ENCODE measurements around the gene OGFR.

The OGFR gene

DNA sequence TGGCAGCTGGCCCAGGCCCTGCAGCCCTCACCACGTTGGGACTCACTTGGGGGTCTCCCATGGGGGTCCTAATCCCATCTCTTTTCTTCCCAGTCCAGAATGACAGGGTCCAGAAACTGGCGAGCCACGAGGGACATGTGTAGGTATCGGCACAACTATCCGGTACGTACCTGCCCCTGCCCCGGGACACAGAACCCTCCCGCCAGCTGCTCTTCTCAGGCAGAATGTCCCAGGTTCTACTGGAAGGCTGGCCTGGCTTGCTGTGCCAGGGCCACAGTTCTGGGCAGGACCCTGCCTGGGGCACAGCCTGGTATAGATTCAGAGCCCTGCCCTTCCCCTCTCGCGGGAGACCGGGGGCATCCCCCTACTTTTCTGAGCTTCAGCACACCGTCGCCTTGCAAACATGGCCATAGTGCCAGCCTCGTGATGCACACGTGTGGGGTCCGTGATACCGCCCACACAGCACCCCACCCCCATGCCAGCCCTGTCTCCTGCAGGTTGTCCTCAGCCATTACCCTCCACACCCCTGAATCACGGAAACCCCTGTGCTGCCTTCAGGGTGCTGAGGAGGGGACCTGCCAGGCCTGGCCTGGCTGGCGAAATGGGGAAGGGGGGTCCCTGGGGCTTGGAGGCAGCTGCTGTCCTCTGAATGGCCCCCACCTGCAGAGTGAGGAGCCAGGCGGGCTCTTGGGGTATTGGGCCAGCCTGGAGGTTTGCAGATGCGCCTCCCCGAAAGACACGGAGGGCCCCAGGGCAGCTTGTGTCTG, 3.0 kb downstream of the OGFR start:
- peak overlapping the region in 1 of 2 donors; percentile 26 for H3K4me3 ChIP-seq (ENCODE audit: low read length in 2 of 2)
- H2BK12ac ChIP-seq (ENCODE audit: low read length), result no peak overlapping the region
- H2BK120ac ChIP-seq (ENCODE audit: low read depth, low read length), result no peak overlapping the region
- no peak overlapping the region for H3K9ac ChIP-seq (ENCODE audit: low read depth, low read length, poor library complexity)
- peak overlapping the region; percentile 16 for H2BK5ac ChIP-seq (ENCODE audit: low read length)
- peaks cover 5% of the 10 kb centered on the region for H3K79me1 ChIP-seq (ENCODE audit: low read depth, low read length)
- peaks cover 14 to 48% of the 10 kb centered on the region in 2 donors for H3K36me3 ChIP-seq (replicated peaks in 1 of 2; ENCODE audit: control insufficient read depth in 2 of 2, insufficient read depth in 2 of 2, low read length in 2 of 2)
- H3K27ac ChIP-seq (replicated peaks; ENCODE audit: low read length), result no peak overlapping the region
- no peak overlapping the region for H3K14ac ChIP-seq (ENCODE audit: low read length)
- no peak overlapping the region for H3K4ac ChIP-seq (ENCODE audit: low read length)
- no peak overlapping the region for H2AFZ ChIP-seq (ENCODE audit: low read length)
- H3K4me2 ChIP-seq (ENCODE audit: insufficient read depth, low read length, poor library complexity, severe bottlenecking), result no peak overlapping the region
- peak overlapping the region; percentile 87 for H2BK15ac ChIP-seq (ENCODE audit: low read length)
- peaks cover 15% of the 10 kb centered on the region in 2 donors for H3K4me1 ChIP-seq (ENCODE audit: control insufficient read depth in 2 of 2, insufficient read depth in 1 of 2, low read depth in 1 of 2, low read length in 2 of 2)
- H3K9me3 ChIP-seq (replicated peaks in 1 of 2; ENCODE audit: control insufficient read depth in 2 of 2, insufficient read depth in 1 of 2, low read depth in 1 of 2, low read length in 2 of 2), result no peaks in the 10 kb centered on the region
- WGBS, 2 donors (ENCODE audit: extremely low coverage in 2 of 2, insufficient read length in 2 of 2, insufficient replicate concordance in 1 of 2), result no CpG with 5 or more reads among the region's 23 CpGs
- peak overlapping the region; percentile 83 for H2AK5ac ChIP-seq (ENCODE audit: low read depth, low read length)
- H4K8ac ChIP-seq (ENCODE audit: low read depth, low read length), result no peak overlapping the region
- peak overlapping the region; percentile 2 for H3K18ac ChIP-seq (ENCODE audit: low read length)
- H3K23ac ChIP-seq (ENCODE audit: low read depth, low read length, poor library complexity), result no peak overlapping the region
- no peaks in the 10 kb centered on the region for H3K27me3 ChIP-seq (ENCODE audit: control insufficient read depth in 3 of 3, insufficient read depth in 3 of 3, low read depth in 1 of 3, low read length in 3 of 3)
- DNase-seq (ENCODE audit: low spot score), result no peak
- no peak overlapping the region for H4K91ac ChIP-seq (ENCODE audit: low read depth, low read length, poor library complexity)

DNA sequence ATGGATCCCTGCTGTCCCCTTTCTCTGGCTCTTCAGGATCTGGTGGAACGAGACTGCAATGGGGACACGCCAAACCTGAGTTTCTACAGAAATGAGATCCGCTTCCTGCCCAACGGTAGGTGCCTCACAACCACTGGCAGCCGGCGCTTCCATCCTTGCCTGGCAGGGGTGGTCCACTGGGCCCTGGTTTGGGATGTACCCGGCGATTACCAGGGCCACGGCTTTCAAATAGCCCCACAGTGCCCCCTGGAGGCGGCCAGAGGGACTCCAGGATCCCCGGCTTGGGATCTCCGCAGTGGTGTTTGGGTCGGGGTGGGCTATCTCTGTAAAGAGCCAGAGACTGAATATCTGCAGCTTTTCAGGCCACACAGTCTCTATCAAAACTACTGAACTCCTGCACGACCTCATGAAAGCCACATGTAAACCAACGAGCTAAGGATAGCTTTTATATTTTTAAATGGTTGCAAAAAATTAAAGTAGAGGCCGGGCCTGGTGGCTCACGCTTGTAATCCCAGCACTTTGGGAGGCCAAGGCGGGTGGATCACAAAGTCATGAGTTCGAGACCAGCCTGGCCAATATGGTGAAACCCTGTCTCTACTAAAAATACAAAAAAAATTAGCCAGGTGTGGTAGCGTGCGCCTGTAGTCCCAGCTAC, 3.7 kb downstream of the OGFR start:
- Histone ChIP-seq H3K27ac (replicated peaks; ENCODE audit: low read length) (no peak overlapping the region), H3K27me3 (ENCODE audit: control insufficient read depth in 3 of 3, insufficient read depth in 3 of 3, low read depth in 1 of 3, low read length in 3 of 3) (no peaks in the 10 kb centered on the region), H4K91ac (ENCODE audit: low read depth, low read length, poor library complexity) (no peak overlapping the region), H3K18ac (ENCODE audit: low read length) (peak overlapping the region; percentile 2), H2BK5ac (ENCODE audit: low read length) (peak overlapping the region; percentile 16), H2BK12ac (ENCODE audit: low read length) (no peak overlapping the region), H3K9ac (ENCODE audit: low read depth, low read length, poor library complexity) (no peak overlapping the region), H3K36me3 (replicated peaks in 1 of 2; ENCODE audit: control insufficient read depth in 2 of 2, insufficient read depth in 2 of 2, low read length in 2 of 2) (peaks cover 16 to 48% of the 10 kb centered on the region in 2 donors), H3K79me1 (ENCODE audit: low read depth, low read length) (peaks cover 5% of the 10 kb centered on the region), H3K4me2 (ENCODE audit: insufficient read depth, low read length, poor library complexity, severe bottlenecking) (no peak overlapping the region), H3K9me3 (replicated peaks in 1 of 2; ENCODE audit: control insufficient read depth in 2 of 2, insufficient read depth in 1 of 2, low read depth in 1 of 2, low read length in 2 of 2) (no peaks in the 10 kb centered on the region), H2BK15ac (ENCODE audit: low read length) (peak overlapping the region; percentile 87), H3K4me3 (ENCODE audit: low read length in 2 of 2) (no peak overlapping the region), H2AK5ac (ENCODE audit: low read depth, low read length) (peak overlapping the region; percentile 13), H3K4ac (ENCODE audit: low read length) (no peak overlapping the region), H2BK120ac (ENCODE audit: low read depth, low read length) (no peak overlapping the region), H3K14ac (ENCODE audit: low read length) (no peak overlapping the region), H2AFZ (ENCODE audit: low read length) (no peak overlapping the region), H3K23ac (ENCODE audit: low read depth, low read length, poor library complexity) (no peak overlapping the region), H3K4me1 (ENCODE audit: control insufficient read depth in 2 of 2, insufficient read depth in 1 of 2, low read depth in 1 of 2, low read length in 2 of 2) (peaks cover 15% of the 10 kb centered on the region in 2 donors), H4K8ac (ENCODE audit: low read depth, low read length) (no peak overlapping the region)
- peak; percentile 57 for DNase-seq (ENCODE audit: low spot score)
- WGBS, 2 donors (ENCODE audit: extremely low coverage in 2 of 2, insufficient read length in 2 of 2, insufficient replicate concordance in 1 of 2), result no CpG with 5 or more reads among the region's 21 CpGs

DNA sequence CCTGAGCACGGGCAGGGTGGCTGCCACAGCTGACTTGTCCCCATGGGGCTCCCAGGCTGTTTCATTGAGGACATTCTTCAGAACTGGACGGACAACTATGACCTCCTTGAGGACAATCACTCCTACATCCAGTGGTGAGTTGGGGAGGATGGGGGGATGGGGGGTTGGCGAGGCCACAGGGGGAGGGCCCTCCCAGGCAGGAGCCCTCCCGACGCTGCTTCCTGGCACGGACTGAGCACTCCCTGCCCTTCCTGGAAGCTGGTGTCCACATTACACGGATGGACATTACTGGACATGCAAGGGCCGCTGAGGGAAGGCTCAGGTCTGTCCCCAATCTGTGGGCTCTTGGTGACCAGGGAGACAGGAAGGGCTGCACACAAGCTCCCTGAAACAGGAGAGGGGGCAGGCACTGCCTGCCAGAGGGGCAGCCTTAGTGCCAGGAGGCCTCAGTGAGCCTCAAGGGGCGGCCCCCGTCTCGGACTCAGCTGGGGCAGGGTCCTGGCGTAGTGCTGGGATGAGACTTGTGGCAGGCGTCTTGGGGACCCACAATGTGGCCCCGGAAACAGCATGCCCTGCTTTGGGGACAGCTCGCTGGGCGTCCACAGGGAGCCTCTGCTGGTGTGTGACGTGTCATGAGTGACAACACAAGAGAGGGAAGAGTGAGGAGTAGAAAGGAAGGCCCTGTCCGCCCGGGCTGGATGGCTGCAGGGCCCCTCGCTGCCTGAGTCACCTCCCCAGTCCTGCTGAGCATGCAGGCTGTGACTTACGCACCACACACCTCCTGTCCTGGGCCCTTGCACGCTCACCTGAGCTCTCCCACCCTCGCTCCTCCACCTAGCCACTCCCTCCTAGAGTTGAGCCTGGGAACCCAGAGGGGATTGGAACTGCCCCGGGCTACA, 5.1 kb downstream of the OGFR start:
- DNase-seq (ENCODE audit: low spot score), result no peak
- Histone ChIP-seq H3K23ac (ENCODE audit: low read depth, low read length, poor library complexity) (no peak overlapping the region), H3K14ac (ENCODE audit: low read length) (peak overlapping the region; percentile 21), H4K8ac (ENCODE audit: low read depth, low read length) (no peak overlapping the region), H3K27ac (replicated peaks; ENCODE audit: low read length) (no peak overlapping the region), H3K9ac (ENCODE audit: low read depth, low read length, poor library complexity) (no peak overlapping the region), H3K4ac (ENCODE audit: low read length) (no peak overlapping the region), H4K91ac (ENCODE audit: low read depth, low read length, poor library complexity) (no peak overlapping the region), H3K18ac (ENCODE audit: low read length) (no peak overlapping the region), H3K79me1 (ENCODE audit: low read depth, low read length) (peaks cover 5% of the 10 kb centered on the region), H2BK15ac (ENCODE audit: low read length) (peak overlapping the region; percentile 49), H3K27me3 (ENCODE audit: control insufficient read depth in 3 of 3, insufficient read depth in 3 of 3, low read depth in 1 of 3, low read length in 3 of 3) (no peaks in the 10 kb centered on the region), H2AK5ac (ENCODE audit: low read depth, low read length) (peak overlapping the region; percentile 89), H3K9me3 (replicated peaks in 1 of 2; ENCODE audit: control insufficient read depth in 2 of 2, insufficient read depth in 1 of 2, low read depth in 1 of 2, low read length in 2 of 2) (no peaks in the 10 kb centered on the region), H3K4me3 (ENCODE audit: low read length in 2 of 2) (no peak overlapping the region), H2BK5ac (ENCODE audit: low read length) (peak overlapping the region; percentile 82), H2BK120ac (ENCODE audit: low read depth, low read length) (peak overlapping the region; percentile 28), H3K36me3 (replicated peaks in 1 of 2; ENCODE audit: control insufficient read depth in 2 of 2, insufficient read depth in 2 of 2, low read length in 2 of 2) (peaks cover 16 to 54% of the 10 kb centered on the region in 2 donors), H3K4me1 (ENCODE audit: control insufficient read depth in 2 of 2, insufficient read depth in 1 of 2, low read depth in 1 of 2, low read length in 2 of 2) (peaks cover 14 to 15% of the 10 kb centered on the region in 2 donors), H2BK12ac (ENCODE audit: low read length) (no peak overlapping the region), H2AFZ (ENCODE audit: low read length) (no peak overlapping the region), H3K4me2 (ENCODE audit: insufficient read depth, low read length, poor library complexity, severe bottlenecking) (no peak overlapping the region)
- no CpG with 5 or more reads among the region's 24 CpGs for WGBS, 2 donors (ENCODE audit: extremely low coverage in 2 of 2, insufficient read length in 2 of 2, insufficient replicate concordance in 1 of 2)

Data from neuronal stem cell (in vitro differentiated cells).